Left ventricle myocardium inferior (tissue), 1 donor: Measurements from ENCODE around the gene LCE7A. TPM values are rescaled to one million over a fixed set of nuclear protein-coding genes. Genes with fewer than 3 reads are reported as not detected.

Source experiments
- DNase-seq: peaks from one replicate; pipeline ENCODE4 v3.0.0-alpha.2; 2020
- H3K27ac ChIP-seq: fragments of 200-600 bp; replicated peaks from 2 replicates; pipeline ENCODE4 v1.8.0; 2021
- H3K27me3 ChIP-seq: fragments of 200-600 bp; 2 replicates; pipeline ENCODE4 v1.8.0; 2021; ENCODE audit warnings: low read depth
- H3K36me3 ChIP-seq: fragments of 200-600 bp; 2 replicates; pipeline ENCODE4 v1.8.0; 2021
- H3K4me1 ChIP-seq: fragments of 200-600 bp; 2 replicates; pipeline ENCODE4 v1.8.0; 2021
- H3K4me3 ChIP-seq: fragments of 200-600 bp; 2 replicates; pipeline ENCODE4 v1.8.0; 2021; ENCODE audit warnings: mild to moderate bottlenecking, moderate library complexity
- H3K9me3 ChIP-seq: fragments of 200-600 bp; replicated peaks from 2 replicates; pipeline ENCODE4 v1.8.0; 2021
- CTCF ChIP-seq: fragments of 200-600 bp; IDR thresholded peaks from 2 replicates; pipeline ENCODE4 v1.8.0; 2021; ENCODE audit warnings: antibody characterized with exemption, mild to moderate bottlenecking, borderline replicate concordance
- intact Hi-C: fragments of 100-400 bp; cut with micrococcal nuclease; formaldehyde crosslinking; loops from one replicate; pipeline ENCODE4 v1.11.0; 2022
- total RNA-seq: library from RNA; stranded (reverse); fragmentation: NEBNext Ultra II Directional; extraction: Animal tissue kit (Norgen Biotek cat#: 25700); gene quantifications from one replicate; pipeline ENCODE4 v1.2.1, GENCODE V29; 2021
- donor health status: DM: no; HTN: yes; CAD: no; lungs with severe emphysema.

Gene LCE7A
- total RNA-seq, 1 donor from 2014 or later, result not detected

- Histone ChIP-seq H3K4me1 (no peaks in the 10 kb centered on the region), H3K27me3 (peaks cover 20% of the 10 kb centered on the region), H3K9me3 (no peaks in the 10 kb centered on the region), H3K4me3 (no peak overlapping the region), H3K36me3 (no peaks in the 10 kb centered on the region), H3K27ac (no peak overlapping the region)
- intact Hi-C loops, result no loop called here
- no peak for DNase-seq
- no peak for TF ChIP-seq CTCF
Measured at GRCh38 chr1:152870831-152871730, 11.3 kb downstream of the LCE7A start.

GRCh38 chr1:152871731-152872126 is 11.9 kb downstream of the LCE7A start:
- Histone ChIP-seq H3K4me3 (no peak overlapping the region), H3K9me3 (no peaks in the 10 kb centered on the region), H3K27me3 (peaks cover 20% of the 10 kb centered on the region), H3K36me3 (no peaks in the 10 kb centered on the region), H3K27ac (no peak overlapping the region), H3K4me1 (no peaks in the 10 kb centered on the region)
- intact Hi-C loops, result no loop called here
- DNase-seq, result no peak
- no peak for TF ChIP-seq CTCF

- H3K4me3 ChIP-seq, result no peak overlapping the region
- no peaks in the 10 kb centered on the region for H3K4me1 ChIP-seq
- H3K27ac ChIP-seq, result no peak overlapping the region
- intact Hi-C loops, result no loop called here
- H3K36me3 ChIP-seq, result no peaks in the 10 kb centered on the region
- H3K9me3 ChIP-seq, result no peaks in the 10 kb centered on the region
- TF ChIP-seq CTCF, result no peak
- DNase-seq, result no peak
- H3K27me3 ChIP-seq, result peaks cover 20% of the 10 kb centered on the region
Measured at GRCh38 chr1:152873495-152873894, 13.7 kb downstream of the LCE7A start.

GRCh38 chr1:152876827-152877226 is 17.0 kb downstream of the LCE7A start:
- no peak for TF ChIP-seq CTCF
- intact Hi-C loops, result no loop called here
- no peak overlapping the region for H3K27ac ChIP-seq
- no peaks in the 10 kb centered on the region for H3K4me1 ChIP-seq
- no peak for DNase-seq
- peaks cover 11% of the 10 kb centered on the region for H3K27me3 ChIP-seq
- H3K9me3 ChIP-seq, result no peaks in the 10 kb centered on the region
- no peaks in the 10 kb centered on the region for H3K36me3 ChIP-seq
- H3K4me3 ChIP-seq, result no peak overlapping the region

- Histone ChIP-seq H3K4me1 (no peaks in the 10 kb centered on the region), H3K36me3 (no peaks in the 10 kb centered on the region), H3K4me3 (no peak within 1 kb of the TSS), H3K27me3 (no peaks in the 10 kb centered on the region), H3K27ac (no peak within 1 kb of the TSS), H3K9me3 (no peaks in the 10 kb centered on the region)
- DNase-seq, result no peak
- no peak for TF ChIP-seq CTCF
- intact Hi-C loops, result no loop called here
Measured at GRCh38 chr1:152878042-152878441, 18.2 kb downstream of the LCE7A start, which contains the start of gene SMCP. Gene SMCP, plus strand, starts transcription at chr1:152878322. Its CDS starts 6,101 bp downstream, at chr1:152884423.
